HG02610 (cell line): ENCODE measurements around the gene RSPH4A.
"Not testable (repeated sequence)": the region's sequence is repeated elsewhere in the genome, so short reads cannot be mapped to it uniquely, and the experiment has no call there.

ENCODE experiments used
- ATAC-seq: cut with Tn5 transposase; IDR thresholded peaks from one replicate; pipeline ENCODE4 v1.9.1; 2021; ENCODE audit warnings: mild to moderate bottlenecking, moderate library complexity; ENCODE audit not compliant: unreplicated experiment

The RSPH4A gene

DNA sequence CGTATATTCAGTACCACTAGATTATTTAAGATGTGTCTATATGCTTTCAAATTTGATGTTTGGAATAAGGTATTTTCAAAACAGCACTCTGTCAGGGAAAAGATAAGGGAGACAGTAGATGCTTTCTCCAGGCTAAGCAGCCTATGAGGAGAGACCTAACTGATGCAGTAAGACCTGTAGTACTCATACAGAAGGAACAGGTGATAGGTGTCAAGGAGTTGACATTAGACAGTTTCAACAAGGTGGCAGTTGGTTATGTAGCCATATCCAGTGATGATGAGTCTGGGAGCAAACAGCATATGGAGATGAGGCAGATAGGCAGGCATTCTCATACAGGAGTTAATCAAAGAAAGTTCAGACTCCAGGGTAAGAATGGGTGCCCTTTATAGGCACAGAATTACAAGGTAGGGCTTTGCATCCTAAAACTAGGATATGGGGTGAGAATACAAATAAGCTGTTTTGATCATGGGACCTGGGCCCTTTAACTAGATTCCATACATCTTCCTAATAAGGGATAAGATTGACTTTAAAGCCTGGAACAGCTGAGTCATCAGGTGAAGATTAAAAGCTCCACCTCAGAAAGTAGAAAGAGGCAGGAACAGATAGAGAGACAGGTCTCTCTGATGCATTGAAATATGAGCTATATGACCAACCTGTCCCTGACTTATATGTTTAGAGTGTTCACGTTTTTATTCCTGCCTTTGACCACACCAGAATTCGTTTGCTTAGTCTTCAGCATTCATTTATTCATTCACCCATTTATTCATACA is 7.9 kb downstream of the RSPH4A start:
- ATAC-seq = no peak

DNA sequence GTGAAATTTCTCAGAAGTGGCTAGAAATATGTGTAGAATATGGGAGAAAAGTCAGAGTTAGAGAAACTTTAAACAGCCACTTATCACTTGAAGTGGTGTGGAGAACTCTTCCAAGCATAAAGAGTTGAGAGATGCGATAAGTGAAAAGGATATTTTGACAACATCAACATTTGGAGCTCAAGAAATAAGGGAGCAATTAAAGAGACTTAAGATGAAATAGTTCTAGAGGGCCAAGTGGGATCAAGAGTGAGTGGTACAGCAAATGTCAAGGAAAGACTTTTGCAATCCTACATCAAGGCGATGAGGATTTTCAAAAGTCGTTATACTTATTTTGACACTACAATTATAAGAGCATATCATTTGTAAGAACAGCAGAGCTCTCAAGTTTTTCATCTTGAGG is 9.6 kb downstream of the RSPH4A start:
- ATAC-seq = no peak

DNA sequence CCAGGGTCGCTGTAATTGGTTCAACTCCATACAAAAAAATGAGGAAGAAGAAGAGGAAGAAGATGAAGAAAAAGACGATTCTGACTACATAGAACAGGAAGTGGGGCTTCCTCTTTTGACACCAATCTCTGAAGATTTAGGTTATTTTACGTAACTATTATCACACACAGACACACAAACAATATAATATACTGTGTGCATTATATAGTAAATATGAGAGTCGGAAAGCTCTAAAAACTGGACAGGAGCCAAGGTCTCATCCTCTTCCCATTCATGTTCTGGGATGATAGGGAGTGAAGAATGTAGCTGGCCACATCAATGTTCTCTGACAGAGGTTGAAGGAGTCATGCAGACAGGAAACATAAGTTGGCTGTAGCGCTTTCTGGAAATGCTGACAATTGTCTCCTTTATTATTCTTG is 13.3 kb downstream of the RSPH4A start:
- ATAC-seq = no peak

DNA sequence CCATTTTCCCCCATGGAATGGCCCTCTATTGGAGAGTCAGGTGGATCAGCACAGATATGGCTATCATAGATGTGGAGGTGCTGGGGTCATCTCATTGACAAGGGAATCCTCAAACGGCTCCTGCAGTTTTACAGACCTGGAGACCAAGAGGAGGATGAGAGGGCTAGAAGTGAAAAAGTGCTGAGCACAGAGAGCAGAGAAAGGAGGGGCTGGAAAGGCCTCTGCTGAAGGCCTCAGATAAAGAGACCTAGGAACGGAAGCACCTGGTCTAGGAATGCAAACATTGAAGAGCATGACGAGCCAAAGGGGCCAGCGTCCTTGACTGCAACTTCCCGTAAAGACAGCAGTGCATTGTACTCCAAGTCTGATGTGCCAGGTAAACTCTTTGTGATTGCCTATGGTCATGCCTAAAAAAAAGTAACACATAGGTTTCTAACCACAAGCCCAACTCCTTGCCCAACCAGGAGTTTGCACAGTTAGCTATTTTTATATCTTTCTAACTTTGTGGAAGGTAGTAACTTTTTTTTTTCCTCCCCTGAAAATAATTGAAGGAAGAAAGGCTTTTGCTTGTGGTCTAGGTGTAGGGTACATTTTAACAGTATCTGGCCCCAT is 15.2 kb downstream of the RSPH4A start:
- peak; percentile 69 for ATAC-seq

DNA sequence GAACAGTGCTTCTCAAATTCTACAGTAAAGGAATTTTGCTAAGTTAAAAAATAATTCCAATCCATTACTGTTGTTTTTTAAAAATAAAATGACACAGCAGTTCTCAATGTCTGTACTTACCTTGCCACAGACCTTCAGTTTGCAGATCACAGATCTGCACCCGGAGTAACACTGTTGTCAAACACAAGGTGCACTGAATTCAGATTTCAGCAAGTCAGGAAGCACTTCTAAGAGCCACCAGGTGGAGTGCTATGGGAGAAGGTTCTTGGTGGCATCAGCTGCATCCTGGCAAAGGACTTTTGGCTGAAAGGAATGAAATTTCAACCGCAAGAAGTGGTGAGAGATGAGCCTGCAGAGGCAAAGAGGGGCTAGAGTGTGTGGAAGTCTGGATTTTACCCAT is 17.4 kb downstream of the RSPH4A start:
- no peak for ATAC-seq

- ATAC-seq = no peak
Measured at GRCh38 chr6:116648156-116648555, 31.9 kb downstream of the RSPH4A start.

DNA sequence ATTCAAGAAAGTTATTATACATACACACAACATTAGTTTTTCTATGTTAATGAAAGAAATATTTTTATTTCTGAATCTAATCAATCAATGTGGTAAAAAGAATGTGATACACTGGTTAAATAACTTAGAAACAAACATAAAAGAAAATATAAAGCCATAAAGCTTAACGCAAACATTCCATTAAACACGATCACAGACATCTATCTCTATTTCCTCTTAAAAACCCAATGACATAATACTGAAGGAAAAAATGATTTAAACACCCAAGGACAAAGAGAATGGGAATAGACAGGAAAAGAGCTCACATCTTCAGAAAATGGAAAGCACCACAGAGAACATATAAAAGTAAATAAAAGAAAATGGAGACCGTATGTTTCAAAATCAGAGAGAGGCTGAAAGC is 32.9 kb downstream of the RSPH4A start:
- no peak for ATAC-seq

- no peak for ATAC-seq
Measured at GRCh38 chr6:116651916-116652315, 35.6 kb downstream of the RSPH4A start.

GRCh38 chr6:116661594-116661993 is 45.3 kb downstream of the RSPH4A start:
- no peak for ATAC-seq

- no peak for ATAC-seq
Measured at GRCh38 chr6:116662202-116662601, 45.9 kb downstream of the RSPH4A start.

DNA sequence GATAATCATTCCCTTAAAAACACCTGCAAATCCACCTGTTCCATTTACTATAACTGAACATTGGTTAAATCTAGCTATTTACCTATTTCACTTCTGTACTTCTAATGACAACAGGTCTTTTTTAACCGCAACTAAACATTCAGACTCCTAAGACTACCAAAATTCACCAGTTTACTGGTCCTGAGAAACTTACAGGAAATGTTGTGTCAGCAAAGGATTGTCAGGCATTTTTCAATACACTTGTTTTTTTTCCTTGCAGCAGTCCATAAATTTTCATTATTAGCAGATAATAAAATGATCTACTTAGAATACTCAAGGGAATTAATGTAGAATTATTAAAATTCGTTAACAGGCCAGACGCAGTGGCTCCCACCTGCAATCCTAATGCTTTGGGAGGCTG is 47.0 kb downstream of the RSPH4A start:
- no peak for ATAC-seq

DNA sequence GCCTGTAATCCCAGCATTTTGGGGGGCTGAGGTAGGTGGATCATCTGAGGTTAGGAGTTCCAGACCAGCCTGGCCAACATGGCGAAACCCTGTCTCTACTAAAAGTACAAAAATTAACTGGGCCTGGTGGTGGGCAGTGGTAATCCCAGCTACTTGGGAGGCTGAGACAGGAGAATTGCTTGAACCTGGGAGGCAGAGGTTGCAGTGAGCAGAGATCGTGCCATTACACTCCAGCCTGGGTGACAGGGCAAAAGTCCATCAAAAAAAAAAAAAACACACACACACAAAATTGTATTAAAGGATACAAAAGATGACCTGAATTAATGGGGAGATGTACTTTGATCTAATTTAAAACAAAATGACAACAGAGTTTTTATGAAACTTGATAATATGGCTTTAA is 47.9 kb downstream of the RSPH4A start:
- not testable (repeated sequence) for ATAC-seq

GRCh38 chr6:116665464-116665863 is 49.2 kb downstream of the RSPH4A start:
- ATAC-seq = no peak

- peak; percentile 61 for ATAC-seq
Measured at GRCh38 chr6:116666869-116667268, 50.6 kb downstream of the RSPH4A start.

- peak; percentile 20 for ATAC-seq
Measured at GRCh38 chr6:116667623-116668022, 51.3 kb downstream of the RSPH4A start.

GRCh38 chr6:116672306-116672705 is 56.0 kb downstream of the RSPH4A start:
- no peak for ATAC-seq

DNA sequence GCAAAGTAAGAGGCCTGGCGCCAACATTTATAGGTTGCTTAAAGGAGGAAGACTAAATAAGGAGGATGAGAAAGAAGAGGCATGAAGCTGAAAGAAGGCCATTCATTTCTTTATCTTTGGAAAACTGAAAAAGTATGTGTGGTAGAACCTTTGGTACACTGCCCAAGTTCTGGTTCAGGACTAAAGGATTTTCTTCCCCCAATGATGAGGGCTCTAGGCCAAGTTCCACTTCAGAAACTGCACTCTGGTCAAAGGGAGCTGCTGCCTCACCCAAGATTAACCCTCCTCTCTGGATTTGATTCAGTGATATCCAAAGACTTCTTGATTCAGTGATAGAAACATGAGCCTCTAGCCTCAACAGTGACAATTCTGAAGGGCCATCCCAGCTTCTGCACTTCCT is 59.7 kb downstream of the RSPH4A start:
- no peak for ATAC-seq

DNA sequence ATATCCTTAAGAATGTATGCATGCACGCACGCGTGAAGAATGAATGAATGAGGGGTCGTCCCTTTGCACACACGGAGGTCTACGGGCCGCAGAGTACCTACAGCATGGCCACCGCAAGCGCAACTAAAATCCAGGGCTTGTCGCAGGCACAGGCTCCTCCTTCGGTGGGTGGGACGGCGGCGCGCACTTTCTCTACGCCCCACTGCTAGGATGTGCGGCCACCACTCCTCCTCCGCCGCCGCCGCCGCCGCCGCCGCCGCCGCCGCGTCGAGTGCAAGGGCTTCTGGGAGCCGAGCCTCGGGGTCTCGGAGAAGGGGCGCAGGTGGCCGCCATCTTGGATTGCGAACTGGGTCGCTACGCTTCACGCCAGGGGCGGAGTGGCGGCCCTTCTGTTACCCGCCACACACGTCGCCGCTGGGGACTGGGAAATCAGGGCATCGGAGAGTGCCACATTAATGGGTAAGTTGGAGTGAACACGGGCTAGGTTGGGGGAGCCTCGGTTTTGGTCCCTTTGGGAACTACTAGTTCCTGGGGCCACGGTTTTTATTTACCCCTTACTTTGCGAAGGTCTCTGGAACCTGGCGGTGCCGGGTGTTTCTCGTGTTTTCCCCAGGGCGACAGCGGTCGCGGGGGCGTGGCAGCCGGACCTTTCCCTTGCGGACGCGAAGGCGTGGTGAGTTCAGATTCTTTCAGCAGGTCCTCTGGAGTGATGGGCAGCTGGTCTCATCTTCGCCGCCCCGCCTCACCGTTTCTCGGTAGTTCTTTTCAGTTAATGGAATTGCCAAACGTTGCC is 64.8 kb downstream of the RSPH4A start, which contains the start of gene KPNA5:
TSS of gene KPNA5 (plus strand) at position 332 of the 793 bp plus-strand sequence. CDS start at position 456, 124 bp downstream.
- peak; percentile 96 for ATAC-seq

- ATAC-seq = peak; percentile 40
Measured at GRCh38 chr6:116682334-116682712, 66.0 kb downstream of the RSPH4A start.
